H9 (cell line): ENCODE data around the gene SLC17A9. TPM values are rescaled to one million over a fixed set of nuclear protein-coding genes. Genes with fewer than 3 reads are reported as not detected.

Experiments
- DNase-seq: peaks from one replicate; pipeline ENCODE4 v3.0.0-alpha.2; 2017
- H2AFZ ChIP-seq: one replicate; pipeline ENCODE4 v1.6.1; 2013; ENCODE audit warnings: mild to moderate bottlenecking, low read length, control low read depth, moderate library complexity
- H2AK5ac ChIP-seq: 2 replicates; pipeline ENCODE4 v1.6.1; 2013; ENCODE audit warnings: low read length, control low read depth, mixed read lengths; ENCODE audit not compliant: insufficient read length
- H2BK120ac ChIP-seq: one replicate; pipeline ENCODE4 v1.6.1; 2013; ENCODE audit warnings: low read depth, mild to moderate bottlenecking, low read length, control low read depth, inconsistent platforms; ENCODE audit not compliant: poor library complexity, severe bottlenecking
- H2BK12ac ChIP-seq: 2 replicates; pipeline ENCODE4 v1.6.1; 2013; ENCODE audit warnings: low read length, control low read depth, mixed read lengths, low read depth; ENCODE audit not compliant: insufficient read length
- H2BK15ac ChIP-seq: 2 replicates; pipeline ENCODE4 v1.6.1; 2013; ENCODE audit warnings: low read depth, low read length, control low read depth
- H2BK20ac ChIP-seq: one replicate; pipeline ENCODE4 v1.6.1; 2013; ENCODE audit warnings: low read depth, mild to moderate bottlenecking, low read length, control low read depth, inconsistent platforms; ENCODE audit not compliant: poor library complexity, severe bottlenecking
- H2BK5ac ChIP-seq: 2 replicates; pipeline ENCODE4 v1.6.1; 2013; ENCODE audit warnings: low read length, control low read depth, mixed read lengths; ENCODE audit not compliant: insufficient read length
- H3K14ac ChIP-seq: 2 replicates; pipeline ENCODE4 v1.6.1; 2013; ENCODE audit warnings: low read length, control low read depth; ENCODE audit not compliant: insufficient read depth
- H3K18ac ChIP-seq: 2 replicates; pipeline ENCODE4 v1.6.1; 2013; ENCODE audit warnings: low read depth, mild to moderate bottlenecking, mixed read lengths, low read length, control low read depth; ENCODE audit not compliant: insufficient read length
- H3K23ac ChIP-seq: 2 replicates; pipeline ENCODE4 v1.6.1; 2013; ENCODE audit warnings: low read length, control low read depth, mixed read lengths, low read depth; ENCODE audit not compliant: insufficient read length
- H3K23me2 ChIP-seq: 2 replicates; pipeline ENCODE4 v1.6.1; 2013; ENCODE audit warnings: low read depth, mild to moderate bottlenecking, mixed read lengths, low read length, control low read depth; ENCODE audit not compliant: insufficient read length, poor library complexity, severe bottlenecking
- H3K27ac ChIP-seq: 2 replicates; pipeline ENCODE4 v1.5.1; 2013; ENCODE audit warnings: low read length, control low read depth, mixed read lengths, low read depth; ENCODE audit not compliant: insufficient read length
- H3K27me3 ChIP-seq: 2 replicates; pipeline ENCODE4 v1.6.1; 2013; ENCODE audit warnings: low read length, control low read depth, inconsistent platforms; ENCODE audit not compliant: insufficient read depth
- H3K4ac ChIP-seq: 2 replicates; pipeline ENCODE4 v1.6.1; 2013; ENCODE audit warnings: low read depth, mild to moderate bottlenecking, control low read depth, inconsistent platforms, low read length, moderate library complexity
- H3K4me1 ChIP-seq: 2 replicates; pipeline ENCODE4 v1.6.1; 2013; ENCODE audit warnings: low read length, control low read depth, inconsistent platforms; ENCODE audit not compliant: insufficient read depth
- H3K4me2 ChIP-seq: 2 replicates; pipeline ENCODE4 v1.6.1; 2013; ENCODE audit warnings: low read length, control low read depth, mixed read lengths; ENCODE audit not compliant: insufficient read length, insufficient read depth
- H3K56ac ChIP-seq: 2 replicates; pipeline ENCODE4 v1.6.1; 2013; ENCODE audit warnings: low read depth, mild to moderate bottlenecking, mixed read lengths, low read length, control low read depth; ENCODE audit not compliant: insufficient read length
- H3K79me1 ChIP-seq: 2 replicates; pipeline ENCODE4 v1.6.1; 2013; ENCODE audit warnings: low read depth, mild to moderate bottlenecking, moderate library complexity, low read length, control low read depth, inconsistent platforms; ENCODE audit not compliant: insufficient read depth, poor library complexity, severe bottlenecking
- H3K79me2 ChIP-seq: 2 replicates; pipeline ENCODE4 v1.6.1; 2013; ENCODE audit warnings: low read length, control low read depth, inconsistent platforms; ENCODE audit not compliant: insufficient read depth
- H3K9ac ChIP-seq: 2 replicates; pipeline ENCODE4 v1.6.1; 2013; ENCODE audit warnings: low read length, control low read depth, mixed read lengths; ENCODE audit not compliant: insufficient read length; ENCODE audit errors: extremely low read depth
- H3K9me3 ChIP-seq: one replicate; pipeline ENCODE4 v1.6.1; 2013; ENCODE audit warnings: low read depth, low read length, inconsistent platforms; ENCODE audit not compliant: control insufficient read depth
- H3T11ph ChIP-seq: one replicate; pipeline ENCODE4 v1.6.1; 2013; ENCODE audit warnings: mild to moderate bottlenecking, low read length, control low read depth, inconsistent platforms
- H4K20me1 ChIP-seq: one replicate; pipeline ENCODE4 v1.6.1; 2013; ENCODE audit not compliant: control insufficient read depth, insufficient read length, insufficient read depth
- H4K5ac ChIP-seq: 2 replicates; pipeline ENCODE4 v1.6.1; 2013; ENCODE audit warnings: low read depth, mild to moderate bottlenecking, mixed read lengths, low read length, control low read depth; ENCODE audit not compliant: insufficient read length
- H4K8ac ChIP-seq: replicated peaks from 2 replicates; pipeline ENCODE4 v1.6.1; 2013; ENCODE audit warnings: low read length, control low read depth, mixed read lengths, low read depth; ENCODE audit not compliant: insufficient read length
- H4K91ac ChIP-seq: 2 replicates; pipeline ENCODE4 v1.6.1; 2013; ENCODE audit warnings: low read depth, mild to moderate bottlenecking, moderate library complexity, mixed read lengths, low read length, control low read depth; ENCODE audit not compliant: insufficient read length
- H3K27ac Mint-ChIP-seq, 3 experiments: 2 replicates in 2 of 3; 3 replicates in 1 of 3; pipeline ENCODE4 v1.8.0; 2020 to 2021; ENCODE audit warnings: mixed read lengths in 3 of 3, mild to moderate bottlenecking in 1 of 3, moderate library complexity in 1 of 3
- H3K27me3 Mint-ChIP-seq: 2 replicates; pipeline ENCODE4 v1.8.0; 2021; ENCODE audit warnings: low read depth, mild to moderate bottlenecking, moderate library complexity, mixed read lengths
- H3K36me3 Mint-ChIP-seq, 3 experiments: 2 replicates in 2 of 3; 3 replicates in 1 of 3; pipeline ENCODE4 v1.8.0; 2020 to 2021; ENCODE audit warnings: low read depth in 3 of 3, mixed read lengths in 3 of 3; ENCODE audit not compliant: insufficient read depth in 1 of 3
- H3K4me1 Mint-ChIP-seq, 2 experiments: 2 replicates each; pipeline ENCODE4 v1.8.0; 2020; ENCODE audit warnings: mixed read lengths in 2 of 2
- H3K4me3 Mint-ChIP-seq, 2 experiments: 2 replicates in 1 of 2; 3 replicates in 1 of 2; pipeline ENCODE4 v1.8.0; 2020 to 2021; ENCODE audit warnings: mild to moderate bottlenecking in 2 of 2, mixed read lengths in 2 of 2, moderate library complexity in 1 of 2
- H3K9me3 Mint-ChIP-seq, 2 experiments: 2 replicates in 1 of 2; 3 replicates in 1 of 2; pipeline ENCODE4 v1.8.0; 2020; ENCODE audit warnings: mild to moderate bottlenecking in 2 of 2, mixed read lengths in 2 of 2, moderate library complexity in 1 of 2
- WGBS: extraction: QIAGEN DNeasy Blood & Tissue Kit; methylation state at CpG from one replicate; pipeline ENCODE4 v1.1.7; 2013; ENCODE audit warnings: missing lambda C conversion rate, low lambda C conversion rate, mixed read lengths; ENCODE audit not compliant: insufficient read length; ENCODE audit errors: extremely low coverage; 5-methylcytosine and 5-hydroxymethylcytosine counted together
- total RNA-seq: library from RNA; stranded (reverse); gene quantifications from 2 replicates; pipeline ENCODE4 v1.2.1, GENCODE V29; 2021
- TF ChIP-seq, protein P1 (sequence below): fragments of 200-600 bp; sonication (generic); conservative IDR thresholded peaks from 3 replicates; pipeline ENCODE4 v1.8.0; 2021; ENCODE audit warnings: antibody characterized with exemption, mild to moderate bottlenecking

Gene SLC17A9
- total RNA-seq, 1 experiment from 2014 or later, result 20.9 TPM

GRCh38 chr20:62908971-62909791 is 43.3 kb upstream of the SLC17A9 start:
- peaks cover 72 to 90% (median 88%) of the 10 kb centered on the region in 3 experiments for H3K36me3 Mint-ChIP-seq
- Histone ChIP-seq H3K23me2 (no peaks in the 10 kb centered on the region), H2BK20ac (no peak overlapping the region), H3K4ac (no peak overlapping the region), H3K18ac (no peak overlapping the region), H3K79me2 (peaks cover 39% of the 10 kb centered on the region; the same call in 1 of the 2 replicates), H4K91ac (no peak overlapping the region), H3K4me2 (no peak overlapping the region), H3K23ac (no peak overlapping the region), H3K79me1 (peaks cover 26% of the 10 kb centered on the region), H4K5ac (no peak overlapping the region), H3K9me3 (no peaks in the 10 kb centered on the region), H2BK120ac (no peak overlapping the region), H3K27ac (no peak overlapping the region), H3T11ph (no peak overlapping the region), H2AFZ (no peak overlapping the region), H2BK12ac (no peak overlapping the region), H2BK5ac (no peak overlapping the region), H3K4me1 (no peaks in the 10 kb centered on the region), H4K8ac (no peak overlapping the region), H3K56ac (no peak overlapping the region), H3K14ac (no peak overlapping the region), H2BK15ac (no peak overlapping the region), H3K27me3 (no peaks in the 10 kb centered on the region), H2AK5ac (no peak overlapping the region), H4K20me1 (peaks cover 2% of the 10 kb centered on the region), H3K9ac (no peak overlapping the region)
- H3K4me1 Mint-ChIP-seq, result peaks cover 4 to 5% of the 10 kb centered on the region in 2 experiments; a peak in 3 of 4 replicates
- WGBS, result no CpG with 5 or more reads among the region's 18 CpGs
- TF ChIP-seq, protein P1, sequence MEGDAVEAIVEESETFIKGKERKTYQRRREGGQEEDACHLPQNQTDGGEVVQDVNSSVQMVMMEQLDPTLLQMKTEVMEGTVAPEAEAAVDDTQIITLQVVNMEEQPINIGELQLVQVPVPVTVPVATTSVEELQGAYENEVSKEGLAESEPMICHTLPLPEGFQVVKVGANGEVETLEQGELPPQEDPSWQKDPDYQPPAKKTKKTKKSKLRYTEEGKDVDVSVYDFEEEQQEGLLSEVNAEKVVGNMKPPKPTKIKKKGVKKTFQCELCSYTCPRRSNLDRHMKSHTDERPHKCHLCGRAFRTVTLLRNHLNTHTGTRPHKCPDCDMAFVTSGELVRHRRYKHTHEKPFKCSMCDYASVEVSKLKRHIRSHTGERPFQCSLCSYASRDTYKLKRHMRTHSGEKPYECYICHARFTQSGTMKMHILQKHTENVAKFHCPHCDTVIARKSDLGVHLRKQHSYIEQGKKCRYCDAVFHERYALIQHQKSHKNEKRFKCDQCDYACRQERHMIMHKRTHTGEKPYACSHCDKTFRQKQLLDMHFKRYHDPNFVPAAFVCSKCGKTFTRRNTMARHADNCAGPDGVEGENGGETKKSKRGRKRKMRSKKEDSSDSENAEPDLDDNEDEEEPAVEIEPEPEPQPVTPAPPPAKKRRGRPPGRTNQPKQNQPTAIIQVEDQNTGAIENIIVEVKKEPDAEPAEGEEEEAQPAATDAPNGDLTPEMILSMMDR, result no peak
- no peak overlapping the region for H3K4me3 Mint-ChIP-seq
- H3K27ac Mint-ChIP-seq, result peak overlapping the region in 1 of 3 experiments; percentile 65; a peak in 1 of 7 replicates
- H3K9me3 Mint-ChIP-seq, result no peaks in the 10 kb centered on the region
- no peaks in the 10 kb centered on the region for H3K27me3 Mint-ChIP-seq
- no peak for DNase-seq
